ENCODE measurements around the gene TCL1B.

DNA sequence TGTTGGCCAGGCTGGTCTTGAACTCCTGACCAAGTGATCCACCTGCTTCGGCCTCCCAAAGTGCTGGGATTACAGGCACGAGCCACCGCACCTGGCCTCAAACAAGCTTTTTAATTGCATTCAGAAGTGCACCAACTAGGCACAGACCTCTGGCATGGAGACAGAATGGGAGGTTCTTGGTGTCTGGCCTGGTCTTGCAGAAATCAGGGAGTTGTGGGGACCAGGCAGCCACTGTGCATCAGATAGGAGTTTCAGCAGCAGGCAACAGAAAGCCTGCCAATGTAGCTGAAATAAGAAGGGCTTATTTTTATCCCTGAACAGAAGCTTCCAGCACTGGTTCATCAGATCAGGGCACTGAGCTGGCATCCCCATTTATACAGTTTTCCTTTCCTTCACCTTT, 22.2 kb upstream of the TCL1B start:
- TF ChIP-seq, protein P1, sequence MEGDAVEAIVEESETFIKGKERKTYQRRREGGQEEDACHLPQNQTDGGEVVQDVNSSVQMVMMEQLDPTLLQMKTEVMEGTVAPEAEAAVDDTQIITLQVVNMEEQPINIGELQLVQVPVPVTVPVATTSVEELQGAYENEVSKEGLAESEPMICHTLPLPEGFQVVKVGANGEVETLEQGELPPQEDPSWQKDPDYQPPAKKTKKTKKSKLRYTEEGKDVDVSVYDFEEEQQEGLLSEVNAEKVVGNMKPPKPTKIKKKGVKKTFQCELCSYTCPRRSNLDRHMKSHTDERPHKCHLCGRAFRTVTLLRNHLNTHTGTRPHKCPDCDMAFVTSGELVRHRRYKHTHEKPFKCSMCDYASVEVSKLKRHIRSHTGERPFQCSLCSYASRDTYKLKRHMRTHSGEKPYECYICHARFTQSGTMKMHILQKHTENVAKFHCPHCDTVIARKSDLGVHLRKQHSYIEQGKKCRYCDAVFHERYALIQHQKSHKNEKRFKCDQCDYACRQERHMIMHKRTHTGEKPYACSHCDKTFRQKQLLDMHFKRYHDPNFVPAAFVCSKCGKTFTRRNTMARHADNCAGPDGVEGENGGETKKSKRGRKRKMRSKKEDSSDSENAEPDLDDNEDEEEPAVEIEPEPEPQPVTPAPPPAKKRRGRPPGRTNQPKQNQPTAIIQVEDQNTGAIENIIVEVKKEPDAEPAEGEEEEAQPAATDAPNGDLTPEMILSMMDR (IDR thresholded peaks at IDR 0.05; ENCODE audit: low read depth, low read length, missing input control): no peak
- TF ChIP-seq JUND (IDR thresholded peaks at IDR 0.05) (no peak), YY1 (IDR thresholded peaks at IDR 0.05) (no peak)

Measured in liver (tissue), 3 donors.